ENCODE data around the gene PLCL2.
"Not testable (repeated sequence)": the region's sequence is repeated elsewhere in the genome, so short reads cannot be mapped to it uniquely, and the experiment has no call there.

The PLCL2 gene

GRCh38 chr3:16979769-16980515 lies 95.2 kb downstream of the PLCL2 start:
- not testable (repeated sequence) for DNase-seq

- not testable (repeated sequence) for DNase-seq
These were observed 95.8 kb downstream of the PLCL2 start for GRCh38 chr3:16980526-16980925.

GRCh38 chr3:16982460-16982859 lies 97.7 kb downstream of the PLCL2 start:
- no peak for DNase-seq

GRCh38 chr3:16985608-16986007 lies 100.9 kb downstream of the PLCL2 start:
- DNase-seq = no peak

GRCh38 chr3:16987141-16987540 lies 102.4 kb downstream of the PLCL2 start:
- DNase-seq = no peak

GRCh38 chr3:16990163-16990562 lies 105.4 kb downstream of the PLCL2 start:
- no peak for DNase-seq

- no peak for DNase-seq
These were observed 107.4 kb downstream of the PLCL2 start for GRCh38 chr3:16992198-16992597.

GRCh38 chr3:16993227-16993626 lies 108.5 kb downstream of the PLCL2 start:
- DNase-seq = no peak

GRCh38 chr3:16994854-16995525 lies 110.2 kb downstream of the PLCL2 start:
- DNase-seq = no peak

- no peak for DNase-seq
These were observed 110.8 kb downstream of the PLCL2 start for GRCh38 chr3:16995601-16996000.

- DNase-seq = no peak
These were observed 113.6 kb downstream of the PLCL2 start for GRCh38 chr3:16998236-16998923.

GRCh38 chr3:16999161-16999560 lies 114.4 kb downstream of the PLCL2 start:
- DNase-seq = no peak

- DNase-seq = no peak
These were observed 115.1 kb downstream of the PLCL2 start for GRCh38 chr3:16999871-17000270.

GRCh38 chr3:17003457-17003856 lies 118.7 kb downstream of the PLCL2 start:
- no peak for DNase-seq

GRCh38 chr3:17006132-17006852 lies 121.5 kb downstream of the PLCL2 start:
- DNase-seq = no peak

- no peak for DNase-seq
These were observed 122.5 kb downstream of the PLCL2 start for GRCh38 chr3:17007284-17007683.

GRCh38 chr3:17009826-17010225 lies 125.1 kb downstream of the PLCL2 start:
- DNase-seq = no peak

GRCh38 chr3:17011728-17012338 lies 127.1 kb downstream of the PLCL2 start:
- no peak for DNase-seq

- DNase-seq = no peak
These were observed 128.3 kb downstream of the PLCL2 start for GRCh38 chr3:17013050-17013449.

- no peak for DNase-seq
These were observed 128.8 kb downstream of the PLCL2 start for GRCh38 chr3:17013571-17013970.

- no peak for DNase-seq
These were observed 129.5 kb downstream of the PLCL2 start for GRCh38 chr3:17014284-17014683.

- DNase-seq = no peak
These were observed 130.0 kb downstream of the PLCL2 start for GRCh38 chr3:17014709-17015108.

- no peak for DNase-seq
These were observed 136.9 kb downstream of the PLCL2 start for GRCh38 chr3:17021614-17022013.

Data from NCI-H1105 treated with DMSO at 0.1 percent for 48 hours (cell line).